Duodenal mucosa (tissue), 2 donors: ENCODE data around the gene STRAP.

Experiments
- H3K27ac ChIP-seq: one replicate; pipeline ENCODE4 v1.7.0; 2013; ENCODE audit warnings: low read depth, low read length
- H3K27me3 ChIP-seq, 2 donors: one replicate each; pipeline ENCODE4 v1.7.0; 2013; ENCODE audit warnings: low read length in 2 of 2, control low read depth in 1 of 2; ENCODE audit not compliant: insufficient read depth in 2 of 2, control insufficient read depth in 1 of 2
- H3K36me3 ChIP-seq, 2 donors: one replicate each; pipeline ENCODE4 v1.7.0; 2013; ENCODE audit warnings: low read length in 2 of 2, control low read depth in 1 of 2; ENCODE audit not compliant: insufficient read depth in 2 of 2, control insufficient read depth in 1 of 2
- H3K4me1 ChIP-seq, 2 donors: one replicate each; pipeline ENCODE4 v1.7.0; 2013; ENCODE audit warnings: low read length in 2 of 2, control low read depth in 1 of 2; ENCODE audit not compliant: insufficient read depth in 2 of 2, control insufficient read depth in 1 of 2
- H3K4me3 ChIP-seq, 2 donors: one replicate each; pipeline ENCODE4 v1.7.0; 2013; ENCODE audit warnings: low read length in 2 of 2, low read depth in 1 of 2
- H3K9ac ChIP-seq, 2 donors: one replicate each; pipeline ENCODE4 v1.7.0; 2013; ENCODE audit warnings: low read length in 2 of 2, low read depth in 1 of 2
- H3K9me3 ChIP-seq, 2 donors: one replicate each; pipeline ENCODE4 v1.7.0; 2013; ENCODE audit warnings: low read length in 2 of 2, control low read depth in 1 of 2; ENCODE audit not compliant: control insufficient read depth in 1 of 2

Gene STRAP

GRCh38 chr12:15882118-15882971 is at the start of gene STRAP:
TSS of gene STRAP (plus strand) at chr12:15882387. CDS start at chr12:15882708, 321 bp downstream.
- H3K36me3 ChIP-seq, result peaks cover 0 to 9% of the 10 kb centered on the region in 2 donors
- peak within 1 kb of the TSS; percentile 91 for H3K27ac ChIP-seq
- peak within 1 kb of the TSS; percentile 89 to 99 for H3K9ac ChIP-seq
- H3K27me3 ChIP-seq, result no peaks in the 10 kb centered on the region
- H3K4me3 ChIP-seq, result peak within 1 kb of the TSS; percentile 79 to 96
- no peaks in the 10 kb centered on the region for H3K9me3 ChIP-seq
- peaks cover 28 to 31% of the 10 kb centered on the region in 2 donors for H3K4me1 ChIP-seq

- Histone ChIP-seq H3K4me1 (no peaks in the 10 kb centered on the region), H3K27ac (no peak overlapping the region), H3K36me3 (no peaks in the 10 kb centered on the region), H3K4me3 (no peak overlapping the region), H3K9me3 (no peaks in the 10 kb centered on the region), H3K27me3 (no peaks in the 10 kb centered on the region), H3K9ac (no peak overlapping the region)
Observed at GRCh38 chr12:15834575-15834974, 47.6 kb upstream of the STRAP start.

GRCh38 chr12:15837141-15837790 is 44.9 kb upstream of the STRAP start:
- H3K4me1 ChIP-seq, result no peaks in the 10 kb centered on the region
- no peaks in the 10 kb centered on the region for H3K27me3 ChIP-seq
- no peak overlapping the region for H3K4me3 ChIP-seq
- no peaks in the 10 kb centered on the region for H3K9me3 ChIP-seq
- no peak overlapping the region for H3K9ac ChIP-seq
- H3K27ac ChIP-seq, result no peak overlapping the region
- no peaks in the 10 kb centered on the region for H3K36me3 ChIP-seq

GRCh38 chr12:15839041-15839440 is 43.1 kb upstream of the STRAP start:
- H3K4me1 ChIP-seq, result no peaks in the 10 kb centered on the region
- H3K36me3 ChIP-seq, result no peaks in the 10 kb centered on the region
- no peak overlapping the region for H3K9ac ChIP-seq
- no peak overlapping the region for H3K4me3 ChIP-seq
- H3K27me3 ChIP-seq, result no peaks in the 10 kb centered on the region
- H3K27ac ChIP-seq, result no peak overlapping the region
- H3K9me3 ChIP-seq, result no peaks in the 10 kb centered on the region

DNA sequence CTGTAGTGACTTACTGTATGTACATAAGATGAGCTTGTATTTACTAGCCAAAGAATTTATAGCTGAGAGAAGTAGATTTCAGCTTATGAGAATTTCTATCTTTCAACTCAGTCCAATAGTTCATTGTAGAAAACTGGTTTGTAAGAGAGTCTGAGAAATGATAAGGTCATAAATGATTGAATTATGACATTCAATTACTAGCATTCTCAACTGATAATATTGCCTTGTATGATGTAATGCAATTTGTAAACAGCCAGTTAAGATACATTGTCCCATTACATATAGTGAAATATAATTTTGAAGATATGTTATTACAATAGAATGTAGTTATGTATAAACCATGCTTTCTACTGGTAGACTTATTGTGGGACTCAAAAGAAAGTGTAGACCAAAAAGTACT is 42.5 kb upstream of the STRAP start:
- H3K9me3 ChIP-seq, result no peaks in the 10 kb centered on the region
- H3K36me3 ChIP-seq, result no peaks in the 10 kb centered on the region
- no peaks in the 10 kb centered on the region for H3K27me3 ChIP-seq
- H3K4me3 ChIP-seq, result no peak overlapping the region
- no peak overlapping the region for H3K9ac ChIP-seq
- H3K27ac ChIP-seq, result no peak overlapping the region
- H3K4me1 ChIP-seq, result no peaks in the 10 kb centered on the region

- no peak overlapping the region for H3K4me3 ChIP-seq
Observed at GRCh38 chr12:15842108-15842507, 40.1 kb upstream of the STRAP start.

GRCh38 chr12:15846887-15847286 is 35.3 kb upstream of the STRAP start:
- no peak overlapping the region for H3K4me3 ChIP-seq
- no peaks in the 10 kb centered on the region for H3K36me3 ChIP-seq
- H3K9me3 ChIP-seq, result no peaks in the 10 kb centered on the region
- no peak overlapping the region for H3K27ac ChIP-seq
- H3K27me3 ChIP-seq, result no peaks in the 10 kb centered on the region
- no peak overlapping the region for H3K9ac ChIP-seq
- H3K4me1 ChIP-seq, result no peaks in the 10 kb centered on the region

More at GRCh38 chr12:15842108-15842507, 40.1 kb upstream of the STRAP start:
- no peak overlapping the region for H3K27ac ChIP-seq
- H3K9ac ChIP-seq, result no peak overlapping the region
- no peaks in the 10 kb centered on the region for H3K27me3 ChIP-seq
- no peaks in the 10 kb centered on the region for H3K4me1 ChIP-seq
- no peaks in the 10 kb centered on the region for H3K9me3 ChIP-seq
- no peaks in the 10 kb centered on the region for H3K36me3 ChIP-seq

- no peaks in the 10 kb centered on the region for H3K9me3 ChIP-seq
- no peaks in the 10 kb centered on the region for H3K27me3 ChIP-seq
- H3K4me3 ChIP-seq, result no peak overlapping the region
- H3K27ac ChIP-seq, result no peak overlapping the region
- no peak overlapping the region for H3K9ac ChIP-seq
- H3K36me3 ChIP-seq, result no peaks in the 10 kb centered on the region
- no peaks in the 10 kb centered on the region for H3K4me1 ChIP-seq
Observed at GRCh38 chr12:15848606-15849005, 33.6 kb upstream of the STRAP start.

- H3K36me3 ChIP-seq, result no peaks in the 10 kb centered on the region
- no peak overlapping the region for H3K9ac ChIP-seq
- no peak overlapping the region for H3K27ac ChIP-seq
- H3K4me3 ChIP-seq, result no peak overlapping the region
- H3K9me3 ChIP-seq, result no peaks in the 10 kb centered on the region
- no peaks in the 10 kb centered on the region for H3K27me3 ChIP-seq
- no peaks in the 10 kb centered on the region for H3K4me1 ChIP-seq
Observed at GRCh38 chr12:15851045-15851620, 31.1 kb upstream of the STRAP start.

DNA sequence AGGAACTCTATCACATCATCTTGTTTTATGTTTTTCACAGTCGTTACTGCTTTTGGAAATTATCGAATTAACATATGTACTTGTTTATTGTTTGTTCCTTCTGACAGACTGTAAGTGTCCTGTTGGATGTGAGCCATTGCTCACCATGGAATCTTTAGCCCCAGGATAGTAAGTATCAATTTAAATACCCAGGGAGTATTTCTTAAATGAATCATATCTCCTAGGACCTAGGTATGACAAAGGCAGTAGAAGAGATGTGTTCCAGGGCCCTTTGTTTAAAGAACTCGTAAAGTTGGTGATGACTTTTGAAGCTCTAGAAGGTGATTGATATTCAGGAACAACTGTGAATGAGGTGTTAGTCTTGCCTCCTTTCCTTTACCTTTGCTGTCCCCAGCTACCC is 30.3 kb upstream of the STRAP start:
- Histone ChIP-seq H3K27ac (no peak overlapping the region), H3K4me1 (no peaks in the 10 kb centered on the region), H3K4me3 (no peak overlapping the region), H3K9ac (no peak overlapping the region), H3K27me3 (no peaks in the 10 kb centered on the region), H3K9me3 (no peaks in the 10 kb centered on the region), H3K36me3 (no peaks in the 10 kb centered on the region)
